Measurements from ENCODE around the gene ZNF213.
"Not testable (repeated sequence)": the region's sequence is repeated elsewhere in the genome, so short reads cannot be mapped to it uniquely, and the experiment has no call there.

Gene ZNF213

DNA sequence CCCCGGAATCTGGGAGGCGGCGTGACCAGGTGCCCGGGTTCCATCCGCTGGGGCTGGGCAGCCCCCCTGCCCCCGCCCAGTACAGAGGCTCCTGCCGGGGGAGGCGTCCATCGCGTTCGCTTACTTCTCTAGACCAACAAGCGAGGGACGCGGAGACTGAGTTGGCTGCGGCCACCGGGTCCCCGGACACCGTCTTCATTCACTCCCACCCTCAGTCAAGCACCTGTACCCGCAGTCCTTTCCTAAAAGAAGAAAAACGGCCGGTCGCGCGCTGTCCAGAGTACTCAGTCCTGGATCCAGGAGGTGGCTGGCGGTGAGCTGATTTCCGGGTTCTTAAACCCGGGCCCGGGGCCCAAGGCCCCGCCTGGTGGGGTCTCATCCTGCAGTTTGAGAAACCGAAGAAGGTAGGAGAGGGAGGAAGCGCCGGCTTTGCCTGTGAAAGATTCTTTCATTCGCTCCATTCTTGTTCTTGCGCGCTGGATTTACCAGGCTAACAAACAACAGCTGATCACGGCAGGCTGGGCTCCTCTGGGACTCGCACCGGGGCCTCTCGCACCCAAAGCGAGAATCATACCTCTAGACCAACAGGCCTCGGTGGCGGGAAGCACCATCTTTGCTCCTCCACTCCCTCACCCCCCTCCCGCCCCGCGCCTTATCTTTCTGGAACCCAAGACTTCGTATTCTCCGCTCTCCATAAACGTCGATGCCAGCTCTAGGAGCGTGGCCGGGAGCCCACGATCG is 35.8 kb downstream of the ZNF213 start:
- DNase-seq (ENCODE audit: low spot score) = no peak

DNA sequence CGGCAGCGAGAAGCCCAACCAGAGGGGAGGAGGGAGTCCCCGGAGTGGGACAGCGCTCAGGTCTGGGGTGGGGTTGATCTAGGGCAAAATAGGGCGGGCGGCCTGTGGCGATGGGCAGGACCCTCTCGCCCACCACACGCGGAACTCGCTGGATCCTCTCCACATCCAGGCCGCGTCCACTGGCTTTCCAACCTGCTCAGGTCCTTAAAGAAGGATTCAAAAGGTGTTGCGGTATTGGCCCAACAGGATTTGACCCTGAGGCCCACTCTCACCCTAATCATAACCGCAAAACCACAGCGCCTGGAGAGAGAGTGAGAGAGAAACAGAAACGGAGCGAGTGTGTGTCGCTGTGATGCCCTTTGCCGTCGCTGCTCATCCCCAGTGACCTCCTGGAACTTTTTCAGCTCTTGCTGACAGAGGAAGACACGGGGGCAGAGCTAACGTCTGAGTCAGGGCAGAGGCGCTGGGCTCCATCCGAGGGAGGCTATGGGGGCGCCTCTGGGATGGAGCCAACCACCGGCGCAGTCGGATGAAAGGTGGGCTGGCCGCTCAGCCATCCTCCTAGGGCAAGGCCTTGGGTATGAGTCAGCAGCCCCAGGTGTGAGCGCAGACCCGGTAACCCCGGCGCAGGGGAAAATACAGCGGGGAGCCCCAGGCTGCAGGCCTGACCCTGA is 36.5 kb downstream of the ZNF213 start:
- DNase-seq (ENCODE audit: low spot score) = no peak

DNA sequence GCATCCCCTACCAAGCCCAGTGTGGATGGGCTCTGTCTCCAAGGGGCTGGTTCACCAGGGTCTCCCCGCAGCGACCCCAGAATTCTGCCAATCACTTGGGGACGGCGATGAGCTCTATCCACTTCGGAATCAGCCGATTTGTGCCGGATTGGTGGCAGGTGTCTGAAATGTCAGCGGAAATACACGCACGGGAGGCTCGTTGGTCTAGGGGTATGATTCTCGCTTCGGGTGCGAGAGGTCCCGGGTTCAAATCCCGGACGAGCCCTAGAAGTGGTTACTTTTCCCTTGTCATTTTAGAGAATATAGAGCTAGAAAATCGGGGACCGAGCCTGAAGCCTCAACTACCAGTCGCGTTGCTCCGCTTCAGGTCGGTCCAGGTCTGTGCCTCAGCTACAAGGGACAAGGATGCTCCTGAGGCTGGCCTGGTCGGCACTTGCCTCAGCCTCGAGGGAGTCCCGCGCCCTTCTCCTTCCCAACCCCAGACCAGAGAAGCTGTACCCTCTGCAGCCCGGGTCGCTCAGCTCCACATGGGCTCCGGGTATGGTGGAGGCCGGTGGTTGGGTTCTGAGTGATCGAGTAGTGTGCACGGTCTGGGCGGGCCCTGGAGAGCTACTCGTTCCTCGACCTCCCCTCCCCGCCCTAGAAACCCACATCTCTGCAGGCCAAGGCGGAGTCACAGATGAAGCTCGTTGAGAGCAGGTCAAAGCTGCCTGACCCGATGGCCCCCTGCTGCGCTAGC is 37.2 kb downstream of the ZNF213 start:
- DNase-seq (ENCODE audit: low spot score) = no peak

DNA sequence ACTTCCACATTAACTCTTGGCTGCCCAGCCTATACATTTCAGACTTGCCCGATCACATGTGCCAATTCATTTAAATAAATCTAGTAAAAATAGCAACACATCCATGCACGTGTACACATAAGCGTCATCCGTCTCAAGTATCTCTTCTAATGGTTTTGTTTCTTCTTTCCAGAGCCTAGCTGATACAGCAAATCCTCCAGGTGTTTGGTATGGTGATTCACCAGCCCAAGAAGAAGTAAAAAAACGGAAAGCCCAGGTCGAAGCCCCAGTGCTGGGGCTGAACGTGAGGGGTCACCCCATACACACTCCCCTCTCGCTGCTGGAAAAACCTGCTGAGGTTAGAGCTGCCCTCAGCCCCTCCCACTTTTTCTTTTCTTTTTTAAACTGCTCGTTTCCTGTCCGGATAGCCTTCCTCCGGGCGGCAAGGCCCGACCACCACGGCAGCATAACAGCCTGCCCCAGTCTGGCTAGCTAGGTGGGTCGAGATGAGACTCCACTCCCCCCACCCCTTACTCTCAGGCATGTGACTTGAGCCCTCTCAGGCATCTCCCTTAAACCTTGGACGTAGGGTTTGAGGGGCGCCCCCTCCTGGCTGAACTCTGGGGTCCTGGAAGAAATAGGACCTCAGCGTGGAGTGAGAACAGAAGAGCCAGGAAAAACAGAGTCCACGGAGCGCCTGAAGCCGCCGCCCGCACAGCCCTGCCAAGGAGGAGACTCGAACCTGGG is 39.2 kb downstream of the ZNF213 start:
- peak; percentile 57 for DNase-seq (ENCODE audit: low spot score)

DNA sequence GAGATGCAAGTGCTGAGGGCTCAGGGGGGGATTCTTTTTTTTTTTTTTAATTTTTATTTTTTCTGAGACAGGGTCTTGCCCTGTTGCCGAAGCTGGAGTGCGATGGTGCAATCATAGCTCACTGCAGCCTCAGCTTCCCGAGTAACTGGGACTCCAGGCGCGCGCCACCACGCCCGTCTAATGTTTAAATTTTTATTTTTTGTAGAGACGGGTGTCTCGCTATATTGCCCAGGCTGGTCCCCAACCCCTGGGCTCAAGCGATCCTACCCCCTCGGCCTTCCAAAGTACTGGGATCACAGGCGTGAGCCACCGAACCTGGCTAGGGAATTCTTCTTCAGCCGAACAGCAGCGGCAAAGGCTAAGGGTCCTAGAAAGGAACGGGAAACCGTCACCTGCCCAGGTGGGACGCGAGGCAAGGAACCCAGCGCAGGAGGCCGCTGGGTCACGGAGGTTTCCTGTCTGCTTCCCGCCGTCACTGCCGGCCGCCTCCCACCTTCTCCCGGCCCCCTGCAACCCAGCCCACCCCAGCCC is 39.9 kb downstream of the ZNF213 start:
- DNase-seq (ENCODE audit: low spot score) = no peak

DNA sequence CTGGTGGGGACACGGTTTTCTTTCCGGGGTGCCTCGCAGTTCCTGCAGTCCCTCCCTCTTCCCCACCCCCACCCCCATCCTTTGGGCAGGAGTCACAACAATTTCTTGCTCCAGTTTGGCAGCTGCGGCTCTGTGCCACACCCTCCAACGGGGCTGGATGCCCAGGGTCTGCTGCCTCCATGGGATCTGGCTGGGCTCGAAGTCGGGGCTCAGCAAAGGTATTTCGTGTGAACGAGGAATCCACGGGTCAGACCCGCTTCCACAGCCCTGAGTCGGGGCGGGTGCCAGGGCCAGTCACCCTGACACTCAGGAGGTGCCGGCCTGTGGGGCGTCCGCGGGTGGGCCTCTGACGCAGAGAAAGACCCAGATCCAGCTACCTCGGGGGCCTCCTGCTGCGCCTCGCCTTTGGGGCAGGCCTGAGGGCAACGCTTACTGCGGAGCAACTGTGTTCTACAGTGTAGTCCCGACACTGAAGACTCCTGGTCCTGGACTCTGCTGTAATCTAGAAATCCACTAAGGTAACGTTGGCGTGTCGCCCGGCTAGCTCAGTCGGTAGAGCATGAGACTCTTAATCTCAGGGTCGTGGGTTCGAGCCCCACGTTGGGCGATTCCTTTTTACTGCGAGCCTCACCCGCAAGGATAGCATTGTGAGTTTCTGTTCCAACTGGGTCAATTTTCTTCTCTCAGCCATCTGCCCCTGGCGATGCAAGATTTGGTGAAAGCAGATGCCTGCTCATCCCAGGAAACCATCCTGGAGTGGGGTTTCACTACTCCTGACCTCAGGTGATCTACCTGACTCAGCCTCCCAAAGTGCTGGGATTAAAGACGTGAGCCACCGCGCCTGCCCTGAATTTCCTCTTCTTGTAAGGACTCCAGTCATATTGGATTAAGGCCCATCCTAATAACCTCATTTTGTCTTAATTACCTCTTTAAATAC is 40.6 kb downstream of the ZNF213 start:
- peak; percentile 27 for DNase-seq (ENCODE audit: low spot score)

DNA sequence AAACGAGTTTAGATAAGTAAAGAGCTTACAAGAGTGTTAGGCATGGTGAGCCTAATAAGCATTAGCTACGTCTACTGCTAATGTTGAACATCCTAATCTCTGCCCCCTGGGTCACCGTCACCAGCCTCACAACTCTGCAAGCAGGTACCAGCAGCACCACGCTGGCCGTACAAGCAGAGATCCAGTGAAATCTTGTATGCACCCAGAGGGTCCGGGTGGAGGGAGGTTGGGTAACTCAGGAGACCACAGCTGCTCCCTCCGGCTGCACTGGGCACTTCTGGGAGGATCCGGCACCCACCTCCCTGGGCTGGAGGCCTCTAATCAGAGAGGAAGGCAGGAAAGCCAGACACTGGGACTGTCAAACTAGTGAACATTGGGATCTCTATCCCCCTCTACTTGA is 44.8 kb downstream of the ZNF213 start:
- DNase-seq (ENCODE audit: low spot score) = no peak

DNA sequence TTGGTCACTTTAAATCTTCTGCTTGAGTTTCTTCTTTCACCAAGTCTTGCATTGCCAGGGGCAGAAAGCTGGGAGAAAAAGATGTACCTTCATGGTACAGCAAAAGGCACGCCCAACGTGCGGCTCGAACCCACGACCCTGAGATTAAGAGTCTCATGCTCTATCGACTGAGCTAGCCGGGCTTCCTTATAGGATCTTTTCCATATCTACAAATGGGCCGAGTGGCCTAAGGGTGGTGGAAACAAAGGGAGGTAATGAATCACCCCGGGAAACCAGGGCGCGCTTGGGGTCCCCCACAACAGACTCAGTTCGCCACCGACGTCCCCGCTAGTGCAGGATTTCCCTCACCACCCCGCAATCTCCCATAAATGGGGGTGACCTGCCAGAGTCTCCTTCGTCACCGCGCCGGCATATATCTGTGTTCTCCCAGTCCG is 45.6 kb downstream of the ZNF213 start:
- DNase-seq (ENCODE audit: low spot score) = no peak

DNA sequence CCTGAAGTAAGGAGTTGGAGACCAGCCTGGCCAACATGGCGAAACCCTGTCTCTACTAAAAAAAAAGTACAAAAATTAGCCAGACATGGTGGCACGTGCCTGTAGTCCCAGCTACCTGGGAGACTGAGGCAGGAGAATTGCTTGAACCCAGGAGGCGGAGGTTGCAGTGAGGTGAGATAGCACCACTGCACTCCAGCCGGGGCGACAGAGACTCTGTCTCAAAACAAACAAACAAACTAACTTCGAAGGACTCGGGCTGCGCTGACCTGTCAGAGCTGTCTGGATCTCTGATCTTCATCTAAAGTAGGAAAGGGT is 47.4 kb downstream of the ZNF213 start:
- DNase-seq (ENCODE audit: low spot score) = not testable (repeated sequence)

DNA sequence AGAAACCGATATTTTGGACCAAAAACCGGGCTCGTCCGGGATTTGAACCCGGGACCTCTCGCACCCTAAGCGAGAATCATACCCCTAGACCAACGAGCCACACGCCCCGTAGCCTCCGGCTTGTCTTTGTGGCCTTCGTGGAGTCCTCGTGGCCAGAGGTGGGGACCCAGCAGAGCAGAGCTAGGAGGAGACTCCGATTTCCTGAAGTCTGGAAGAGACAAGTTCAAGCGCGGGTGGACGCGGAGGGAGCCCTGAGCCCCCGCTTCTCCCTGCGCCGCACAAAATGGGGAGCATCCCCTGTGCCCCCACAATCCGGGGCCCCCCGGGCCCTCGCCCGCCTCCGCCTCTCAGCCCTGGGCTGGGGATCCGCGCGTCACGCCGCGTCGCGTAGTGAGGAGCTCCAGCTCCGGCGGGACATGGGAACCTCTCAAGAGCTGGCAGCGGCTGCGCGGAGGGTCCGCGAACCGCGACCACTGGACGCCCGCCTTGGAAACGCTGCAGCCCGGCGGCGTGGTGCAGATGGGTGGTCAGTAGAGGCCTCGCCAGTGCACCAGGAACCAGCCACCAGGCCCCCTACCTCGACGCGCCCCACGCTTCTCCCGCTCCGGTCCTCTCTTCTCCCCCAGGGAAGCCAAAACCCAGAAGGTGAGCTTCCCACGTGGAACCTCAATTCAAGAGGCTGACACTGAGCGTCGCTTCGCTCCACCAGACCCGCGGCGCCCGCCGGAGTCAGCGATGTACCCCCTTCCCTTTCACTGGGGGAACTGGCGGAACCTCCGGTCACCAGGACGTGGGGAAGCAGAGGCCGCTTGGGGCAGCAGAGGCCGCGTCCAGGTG is 48.0 kb downstream of the ZNF213 start:
- peak; percentile 52 for DNase-seq (ENCODE audit: low spot score)

DNA sequence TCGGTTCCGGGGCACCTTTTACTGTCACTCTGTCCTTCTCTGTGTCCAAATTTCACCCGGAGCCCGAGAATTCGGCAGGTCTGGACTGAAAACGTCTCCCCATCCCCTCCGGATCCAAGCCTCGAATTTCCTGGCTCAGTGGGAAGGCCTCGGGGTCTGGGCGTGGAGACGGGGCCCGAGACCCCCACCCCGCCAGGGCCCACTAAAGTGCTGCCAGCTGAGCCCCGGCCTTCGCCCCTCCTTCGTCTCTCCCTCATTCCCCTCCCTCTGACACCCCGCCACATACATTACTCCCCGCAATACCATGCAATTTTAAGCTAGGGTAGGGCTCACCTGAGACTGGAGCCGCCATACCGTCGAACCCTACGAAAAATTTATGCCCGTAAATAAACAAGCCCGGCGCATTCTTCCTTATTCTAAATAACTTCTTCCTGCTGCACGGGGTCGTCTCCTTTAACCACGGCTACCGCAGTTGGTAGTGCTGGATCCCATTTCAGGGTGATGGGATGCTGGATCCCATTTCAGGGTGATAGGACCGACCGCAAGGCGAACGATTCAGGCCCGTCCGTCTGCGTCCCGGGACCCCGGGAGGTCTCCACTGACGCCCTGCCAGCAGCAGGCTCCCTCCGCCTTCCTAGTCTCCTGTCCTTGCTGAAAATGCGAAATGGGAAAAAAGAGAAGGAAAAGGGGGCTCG is 48.8 kb downstream of the ZNF213 start:
- no peak for DNase-seq (ENCODE audit: low spot score)

DNA sequence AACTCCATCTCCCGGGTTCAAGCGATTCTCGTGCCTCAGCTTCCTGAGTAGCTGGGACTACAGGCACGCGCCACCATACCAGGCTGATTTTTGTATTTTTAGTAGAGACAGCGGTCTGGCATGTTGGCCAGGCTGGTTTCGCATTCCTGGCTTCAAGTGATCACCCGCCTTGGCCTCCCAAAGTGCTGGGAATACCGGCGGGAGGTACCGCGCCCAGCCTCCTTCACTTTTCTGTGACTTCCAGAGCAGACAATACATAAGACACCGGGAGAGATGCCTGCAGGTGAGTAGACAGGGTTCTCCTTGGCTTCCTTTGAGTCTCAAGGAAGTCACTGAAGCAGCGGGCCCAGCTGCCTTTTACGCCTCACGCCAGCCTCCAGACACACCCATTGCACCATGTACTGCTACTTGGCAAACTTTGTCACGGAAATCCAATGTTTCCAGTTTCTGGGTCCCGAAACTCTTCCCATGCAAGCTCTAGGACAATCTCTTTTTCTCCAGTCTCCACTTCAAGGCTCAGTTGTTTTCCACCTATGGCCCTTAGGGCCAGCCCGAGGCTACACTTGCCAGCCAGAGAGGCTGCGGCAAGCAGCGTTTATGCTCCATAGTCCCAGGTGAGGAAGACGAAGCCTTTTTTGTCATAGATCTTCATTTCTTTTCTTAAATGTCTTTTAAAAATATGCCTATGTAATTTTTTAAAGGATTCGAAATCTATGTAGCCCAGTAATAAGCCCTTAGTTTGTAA is 52.3 kb downstream of the ZNF213 start:
- no peak for DNase-seq (ENCODE audit: low spot score)

DNA sequence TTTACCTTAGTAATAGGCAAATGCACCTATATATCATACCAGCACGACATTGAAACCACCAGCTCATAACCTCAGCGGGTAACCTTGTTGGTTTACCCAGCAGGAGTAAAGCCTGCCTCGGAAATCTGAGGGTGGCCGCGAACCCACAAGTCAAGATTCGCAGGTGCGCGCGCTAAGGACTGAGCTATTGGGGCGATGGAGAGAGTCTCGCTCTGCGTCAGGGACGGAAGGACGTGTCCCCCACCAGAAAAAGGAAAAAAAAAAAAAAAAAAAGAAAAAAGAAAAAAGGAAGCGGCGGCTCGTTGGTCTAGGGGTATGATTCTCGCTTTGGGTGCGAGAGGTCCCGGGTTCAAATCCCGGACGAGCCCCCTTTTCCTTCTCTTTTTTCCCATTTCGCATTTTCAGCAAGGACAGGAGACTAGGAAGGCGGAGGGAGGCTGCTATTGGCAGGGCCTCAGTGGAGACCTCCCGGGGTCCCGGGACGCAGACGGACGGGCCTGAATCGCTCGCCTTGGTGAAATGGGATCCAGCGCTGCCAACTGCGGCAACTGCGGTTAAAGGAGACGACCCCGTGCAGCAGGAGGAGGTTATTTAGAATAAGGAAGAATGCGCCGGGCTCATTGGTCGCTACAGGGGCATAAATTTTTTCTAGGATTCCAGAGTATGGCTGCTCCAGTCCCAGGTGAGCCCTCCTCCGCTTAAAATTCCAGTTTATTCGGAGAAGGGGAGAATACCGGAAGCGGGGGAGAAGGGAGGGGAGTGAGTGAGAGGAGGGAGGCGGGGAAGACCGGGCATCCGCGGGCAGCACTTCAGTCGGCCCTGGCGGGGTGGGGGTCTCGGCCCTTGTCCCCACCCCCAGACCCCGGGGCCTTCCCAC is 53.2 kb downstream of the ZNF213 start, which contains the start of gene OR1F1:
OR1F1 (plus strand) TSS at position 407 of the 877 bp plus-strand sequence.
- DNase-seq (ENCODE audit: low spot score) = no peak

DNA sequence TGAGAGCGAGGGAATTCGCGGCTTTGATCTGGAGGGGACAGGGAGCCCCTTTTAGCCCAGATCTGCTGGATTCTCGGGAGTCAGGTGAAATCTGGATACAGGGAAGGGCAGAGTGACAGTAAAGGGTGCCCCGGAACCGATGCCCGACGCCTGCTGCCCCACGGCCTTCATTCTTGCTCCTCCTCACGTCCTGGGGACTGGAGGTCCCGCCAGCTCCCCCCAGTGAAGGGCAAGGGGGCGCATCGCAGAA is 53.8 kb downstream of the ZNF213 start:
- DNase-seq (ENCODE audit: low spot score) = no peak

DNA sequence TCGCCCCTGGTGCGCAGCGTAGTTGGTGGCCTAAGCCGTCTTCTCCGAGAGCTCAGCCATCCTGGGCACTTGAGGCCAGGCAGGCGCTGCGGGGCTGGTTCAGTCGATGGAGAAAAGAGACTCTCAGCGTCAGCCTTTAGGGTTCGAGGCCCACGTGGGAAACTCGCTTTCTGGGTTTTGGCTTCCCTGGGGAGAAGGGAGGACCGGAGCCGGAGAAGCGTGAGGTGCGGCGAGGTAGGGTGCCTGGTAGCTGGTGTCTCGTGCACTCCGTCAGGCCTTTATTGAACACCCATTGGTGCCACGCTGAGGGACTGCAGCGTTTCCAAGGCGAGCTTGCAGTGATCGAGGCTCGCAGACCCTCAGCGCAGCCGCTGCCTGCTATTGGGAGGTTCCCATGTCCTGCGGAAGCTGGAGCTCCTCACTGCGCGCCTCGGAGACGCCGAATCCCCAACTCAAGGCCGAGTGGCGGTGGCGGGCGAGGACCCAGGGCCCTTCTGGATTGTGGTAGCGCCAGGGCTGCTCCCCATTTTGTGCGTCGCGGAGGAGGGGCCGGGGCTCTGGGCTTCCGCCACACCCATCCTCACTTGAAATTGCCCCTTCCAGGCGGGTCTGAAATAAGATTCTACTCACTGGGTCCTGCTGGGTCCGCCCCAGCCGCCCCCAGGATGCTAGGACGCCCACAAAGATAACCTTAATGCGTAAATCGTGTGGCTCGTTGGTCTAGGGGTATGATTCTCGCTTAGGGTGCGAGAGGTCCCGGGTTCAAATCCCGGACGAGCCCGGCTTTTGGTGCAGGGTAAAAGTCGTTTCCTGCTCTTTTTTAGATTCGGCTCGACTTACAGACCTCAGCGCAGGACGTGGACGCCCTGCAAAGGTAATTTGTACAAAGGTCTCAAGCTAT is 54.3 kb downstream of the ZNF213 start:
- no peak for DNase-seq (ENCODE audit: low spot score)

DNA sequence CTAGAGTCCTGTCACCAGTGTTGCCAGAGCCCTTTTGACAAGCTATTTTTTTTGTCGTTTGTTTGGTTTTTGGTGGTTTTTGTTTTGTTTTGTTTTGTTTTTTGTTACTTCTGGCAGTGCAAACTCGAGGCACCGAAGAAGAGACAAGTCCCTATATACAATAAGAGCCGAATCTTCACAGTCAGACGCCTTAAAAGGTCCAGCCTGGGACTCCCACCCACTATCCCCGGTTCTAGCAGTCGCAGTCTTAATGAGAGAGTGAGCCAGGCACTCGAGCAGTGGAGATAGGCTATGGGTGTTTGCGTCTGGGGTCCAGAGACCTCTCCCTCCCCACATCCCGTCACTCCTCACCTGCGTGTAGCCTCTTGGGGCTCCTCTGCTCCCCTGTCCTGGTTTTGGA is 55.0 kb downstream of the ZNF213 start:
- no peak for DNase-seq (ENCODE audit: low spot score)

DNA sequence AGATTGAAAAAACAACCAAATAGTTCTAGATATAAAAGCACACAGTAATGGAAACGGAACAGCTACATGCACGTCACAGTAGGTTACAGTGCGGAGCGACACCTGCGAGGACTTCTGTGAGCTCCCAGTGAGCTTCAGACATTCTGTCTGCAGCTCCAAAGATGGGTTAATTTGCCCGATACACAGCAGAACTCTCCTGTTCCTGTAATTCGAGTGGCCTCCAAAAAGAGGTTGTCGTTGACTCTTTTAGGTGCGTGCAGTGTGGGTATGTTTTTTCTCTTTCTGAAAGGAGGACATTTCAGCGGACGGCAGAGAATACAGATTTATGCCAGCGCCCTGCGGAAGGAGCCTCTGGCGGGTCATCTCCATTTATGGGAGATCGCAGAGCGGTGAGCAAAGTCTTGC is 56.1 kb downstream of the ZNF213 start:
- no peak for DNase-seq (ENCODE audit: low spot score)

All from HuH-7.5 (cell line).